ENCODE data around the gene CPSF3. TPM values are rescaled to one million over a fixed set of nuclear protein-coding genes. Genes with fewer than 3 reads are reported as not detected.

CPSF3 gene
- total RNA-seq, 1 experiment from 2014 or later, result 76.7 TPM

DNA sequence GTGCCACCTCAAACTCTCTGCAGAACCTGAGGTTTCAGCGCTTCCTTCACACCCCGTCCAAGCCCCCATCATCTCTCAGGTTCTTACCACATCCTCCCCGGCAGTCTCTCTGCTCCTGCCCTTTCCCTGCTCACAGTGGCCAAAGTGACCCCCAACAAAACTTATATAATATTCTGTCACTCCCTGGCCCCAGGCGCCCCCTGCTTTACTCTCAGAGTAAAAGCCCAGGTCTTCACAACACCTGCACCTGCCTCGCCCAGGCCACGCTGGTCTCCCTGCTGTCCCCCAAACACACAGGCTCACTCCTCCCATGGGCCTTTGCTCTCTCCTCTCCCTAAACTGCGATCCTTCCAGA, 6.5 kb upstream of the CPSF3 start:
- DNase-seq (ENCODE audit: extremely low read depth, low read depth), result no peak

DNA sequence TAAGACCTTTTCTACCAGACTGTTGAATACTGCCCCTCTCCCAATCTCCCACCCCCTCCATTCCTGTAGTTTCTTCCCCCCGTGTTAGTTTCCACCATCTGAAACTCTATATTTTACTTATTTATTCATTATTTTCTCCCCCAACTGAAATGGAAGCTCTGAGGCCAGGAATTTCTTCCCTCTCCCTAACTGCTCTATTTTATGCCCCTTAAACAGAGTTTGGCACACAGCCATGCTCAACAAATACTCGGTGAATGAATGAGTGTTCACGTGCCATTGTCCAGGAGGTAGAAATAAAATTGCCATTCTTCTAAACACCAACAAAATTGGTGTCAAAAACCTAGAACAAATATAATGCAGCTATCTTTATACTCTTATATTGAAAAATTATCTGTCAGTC, 5.7 kb upstream of the CPSF3 start:
- no peak for DNase-seq (ENCODE audit: extremely low read depth, low read depth)

DNA sequence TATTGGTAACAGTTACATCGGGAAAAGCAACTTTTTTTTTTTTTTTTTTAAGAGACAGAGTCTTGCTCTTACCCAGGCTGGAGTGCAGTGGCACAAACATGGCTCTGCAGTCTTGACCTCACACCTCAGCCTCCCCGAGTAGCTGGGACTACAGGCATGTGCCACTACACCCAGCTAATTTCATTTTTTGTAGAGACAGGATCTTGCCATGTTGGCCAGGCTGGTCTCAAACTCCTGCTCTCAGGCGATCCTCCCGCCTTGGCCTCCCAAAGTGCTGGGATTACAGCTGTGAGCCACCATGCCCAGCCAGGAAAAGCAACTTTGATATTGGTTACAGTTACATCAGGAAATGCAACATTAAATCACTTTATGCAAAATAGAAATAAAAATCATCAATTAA, 4.7 kb upstream of the CPSF3 start:
- DNase-seq (ENCODE audit: extremely low read depth, low read depth), result no peak

DNA sequence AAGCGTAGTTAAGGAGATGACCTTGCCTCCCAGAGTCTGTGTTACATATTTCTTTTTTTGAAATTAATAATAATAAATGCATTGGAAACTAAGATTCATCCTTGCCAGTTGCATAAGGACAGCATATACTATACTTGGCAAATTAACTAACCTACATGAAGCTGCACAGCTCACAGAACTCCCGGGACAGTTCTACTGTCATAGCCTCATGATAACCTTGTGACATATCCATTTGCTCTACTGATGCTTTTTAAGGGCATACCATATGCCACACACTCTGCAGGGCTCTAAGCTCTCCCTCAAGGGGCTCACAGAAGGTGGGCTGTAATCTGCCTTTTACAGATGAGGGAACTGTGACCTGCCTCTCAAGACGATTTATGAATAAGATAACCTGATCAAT, 3.9 kb upstream of the CPSF3 start:
- no peak for DNase-seq (ENCODE audit: extremely low read depth, low read depth)

DNA sequence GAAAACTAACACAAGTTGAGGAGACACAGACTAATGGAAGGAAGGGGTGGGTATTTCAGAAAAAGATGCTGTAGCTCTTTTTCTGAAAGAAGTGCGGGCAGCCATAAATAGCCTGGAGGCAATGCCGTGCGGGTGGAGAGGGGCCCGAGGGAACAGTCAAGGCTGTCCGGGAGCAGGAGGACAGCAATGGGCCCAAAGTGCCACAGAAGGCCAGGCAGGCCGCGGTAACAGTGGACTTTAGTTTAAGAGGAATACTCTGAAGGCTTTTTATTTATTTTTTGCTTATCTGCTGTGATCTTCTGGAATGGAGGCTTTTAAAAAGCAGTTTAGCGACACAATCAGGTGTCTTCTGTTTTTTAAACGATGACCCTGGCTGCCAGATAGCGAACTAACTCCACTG, 3.0 kb upstream of the CPSF3 start:
- DNase-seq (ENCODE audit: extremely low read depth, low read depth), result no peak

DNA sequence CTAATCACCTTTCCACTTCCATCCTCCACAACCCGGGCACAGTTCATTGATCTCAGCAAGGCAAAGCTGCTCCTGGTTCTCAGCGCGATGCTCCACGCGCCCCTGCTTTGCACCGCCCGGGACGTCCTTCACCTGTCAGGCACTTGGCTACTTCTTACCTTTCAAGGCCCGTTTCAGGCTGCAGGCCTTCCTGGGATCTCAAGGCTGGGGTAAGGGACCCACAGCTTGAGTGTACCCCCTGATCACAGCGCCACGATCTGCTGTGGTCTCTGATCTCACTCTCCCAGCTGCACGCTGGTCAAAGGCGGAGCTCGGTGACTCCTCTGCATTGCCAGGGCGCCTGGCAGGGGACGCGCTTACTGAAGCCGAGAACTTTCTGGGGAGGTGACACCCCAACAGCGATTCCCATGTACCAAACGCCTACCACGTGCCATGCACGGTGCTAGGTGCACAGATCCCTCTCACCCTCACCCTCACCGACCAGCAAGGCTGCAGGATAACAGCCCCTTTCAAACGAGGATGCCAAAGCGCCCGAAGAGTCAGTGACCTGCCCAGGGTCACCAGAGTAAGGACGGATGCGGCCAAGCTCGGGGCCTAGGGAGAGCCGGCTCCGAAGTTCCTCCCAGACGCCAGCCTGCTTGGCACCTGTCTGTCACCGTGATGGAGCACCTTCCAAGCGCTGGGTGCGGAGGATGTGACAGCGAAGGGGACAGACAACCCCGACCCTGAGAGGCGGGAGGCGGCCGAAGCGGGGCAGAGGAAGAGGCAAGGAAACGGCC, 944 bp upstream of the CPSF3 start:
- DNase-seq (ENCODE audit: extremely low read depth, low read depth), result no peak

DNA sequence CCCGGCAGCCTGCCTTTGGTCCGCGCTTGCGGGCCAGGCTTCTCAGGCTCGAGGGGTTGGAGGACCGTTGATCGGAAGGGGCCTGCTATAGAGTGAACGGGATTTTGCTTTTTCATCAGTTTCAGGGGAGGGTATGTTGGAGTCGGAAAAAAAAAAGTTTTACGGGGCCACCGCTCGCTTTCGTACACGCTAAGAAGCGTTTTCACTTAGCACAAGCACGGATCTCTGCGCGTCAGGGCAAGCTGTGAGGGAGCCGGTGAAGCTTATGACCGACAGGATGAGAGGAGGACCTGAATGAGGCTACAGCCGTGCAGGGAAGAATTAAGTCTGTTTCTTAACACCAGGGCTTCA, 443 bp downstream of the CPSF3 start:
- DNase-seq (ENCODE audit: extremely low read depth, low read depth), result no peak

DNA sequence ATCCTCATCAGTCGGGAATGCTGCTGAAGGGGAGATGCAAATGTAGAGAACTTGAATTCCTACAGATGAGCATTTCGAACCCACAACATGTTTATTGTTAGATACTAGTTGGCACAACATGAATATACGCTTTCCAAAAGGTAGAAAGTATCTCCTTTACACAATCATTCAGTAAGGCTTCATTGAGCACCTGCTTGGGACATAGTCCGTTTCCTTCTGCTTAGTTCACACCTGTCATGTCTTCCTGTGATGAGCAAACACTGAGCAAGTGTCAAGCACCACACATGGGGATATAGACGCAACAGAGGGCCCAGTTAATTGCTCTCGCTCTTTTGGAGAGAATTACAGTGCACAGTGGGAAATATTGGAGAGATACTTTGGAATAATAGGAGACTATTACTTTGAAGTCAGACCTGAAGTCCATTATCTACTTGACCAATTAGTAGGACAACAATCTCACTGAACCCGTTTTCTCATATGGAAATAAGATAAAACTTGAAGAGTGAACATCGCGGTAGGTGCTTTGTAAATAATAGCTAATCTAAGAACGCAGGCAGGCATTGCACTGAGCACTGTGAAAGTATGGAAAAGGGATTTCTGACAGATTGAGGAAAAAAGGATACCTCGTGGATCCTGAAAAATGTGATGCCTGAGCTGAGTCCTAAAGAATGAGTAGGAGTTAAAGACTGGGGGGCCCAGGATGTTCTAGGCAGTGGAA, 1.2 kb downstream of the CPSF3 start:
- no peak for DNase-seq (ENCODE audit: extremely low read depth, low read depth)

DNA sequence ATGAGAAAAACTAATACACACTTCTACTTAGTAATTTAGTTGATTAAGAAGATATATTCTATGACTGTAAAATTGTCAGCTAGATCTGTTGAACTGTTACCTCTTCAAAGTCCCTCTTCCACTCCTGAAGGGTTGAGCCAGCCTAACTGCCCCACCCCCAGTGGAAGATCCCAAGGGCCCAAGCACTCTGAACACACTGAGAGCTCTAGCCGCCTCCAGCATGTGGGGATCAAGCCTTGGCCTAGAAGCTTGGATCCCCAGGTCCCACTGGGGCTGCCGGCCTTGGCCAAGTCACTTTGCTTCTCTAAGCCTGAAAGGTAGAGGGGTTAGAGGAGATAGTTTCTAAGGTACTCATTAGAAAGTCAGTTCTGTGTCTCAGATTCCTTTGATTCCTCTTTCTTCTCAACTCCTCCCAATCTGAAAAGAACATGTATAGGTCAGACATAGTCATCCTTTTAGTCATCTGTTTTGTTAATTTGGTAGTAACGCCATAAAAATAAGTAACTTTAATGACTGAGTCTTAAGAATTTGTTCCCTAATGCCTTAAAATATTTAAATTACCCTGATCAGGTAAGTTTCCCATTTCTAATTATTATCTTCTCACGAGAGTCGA, 5.6 kb downstream of the CPSF3 start:
- no peak for DNase-seq (ENCODE audit: extremely low read depth, low read depth)

DNA sequence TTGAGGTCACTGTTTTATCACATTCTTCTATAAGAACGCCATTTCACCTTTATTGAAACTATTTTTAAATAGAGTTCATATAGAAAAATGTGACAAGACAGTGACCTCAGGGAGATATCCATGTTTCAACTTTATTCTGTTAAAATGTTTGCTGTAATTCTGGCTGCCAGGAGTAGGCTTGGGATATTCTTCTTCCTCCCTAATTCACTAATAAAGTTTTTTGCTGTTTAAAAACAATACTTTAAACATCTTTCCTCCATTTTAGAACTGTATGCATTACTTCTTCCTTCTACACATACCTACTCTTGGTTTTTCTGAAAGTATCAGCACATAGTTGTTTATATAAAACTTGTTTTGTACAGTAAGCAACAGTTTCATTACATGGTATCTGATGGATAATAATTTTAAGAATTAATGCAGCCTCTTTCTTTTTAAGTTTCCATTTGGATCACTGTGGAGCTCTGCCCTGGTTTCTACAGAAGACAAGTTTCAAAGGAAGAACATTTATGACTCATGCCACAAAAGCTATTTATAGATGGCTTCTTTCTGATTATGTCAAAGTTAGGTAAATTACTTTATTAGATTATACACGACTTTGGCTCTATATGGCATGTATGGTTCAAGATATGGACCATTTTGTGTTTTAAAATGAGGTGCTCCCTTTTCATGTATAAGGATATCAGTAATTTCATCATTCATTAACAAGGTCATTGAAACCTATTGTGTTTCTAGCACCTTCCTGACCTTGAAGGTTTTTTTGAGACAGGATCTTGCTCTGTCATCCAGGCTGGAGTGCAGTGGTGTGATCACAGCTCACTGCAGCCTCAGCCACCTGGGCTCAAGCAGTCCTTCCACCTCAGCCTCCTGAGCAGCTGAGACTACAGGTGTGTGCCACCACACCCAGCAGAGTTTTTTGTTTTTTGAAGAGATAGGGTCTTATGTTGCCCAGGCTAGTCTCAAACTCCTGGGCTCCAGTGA, 7.2 kb downstream of the CPSF3 start:
- DNase-seq (ENCODE audit: extremely low read depth, low read depth), result no peak

DNA sequence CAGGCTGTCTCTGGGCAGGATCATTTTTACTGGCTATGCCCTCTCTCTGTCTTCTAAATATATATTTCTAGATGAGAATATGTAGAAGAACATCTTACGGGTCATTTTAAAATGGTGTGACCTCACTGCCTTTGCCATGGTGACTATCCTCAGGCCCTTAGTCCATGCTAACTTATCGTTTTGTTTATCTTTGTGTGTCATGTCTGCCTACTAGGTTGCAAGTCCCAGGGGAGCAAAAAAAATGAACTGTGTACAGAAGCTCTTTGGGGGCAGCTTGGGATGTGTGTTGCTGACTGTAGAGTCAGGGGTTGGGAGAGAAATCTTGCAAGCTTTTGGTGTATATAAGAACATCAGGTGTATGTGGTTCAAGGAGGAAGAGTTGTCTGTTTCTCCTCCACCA, 11.0 kb downstream of the CPSF3 start:
- DNase-seq (ENCODE audit: extremely low read depth, low read depth), result no peak

DNA sequence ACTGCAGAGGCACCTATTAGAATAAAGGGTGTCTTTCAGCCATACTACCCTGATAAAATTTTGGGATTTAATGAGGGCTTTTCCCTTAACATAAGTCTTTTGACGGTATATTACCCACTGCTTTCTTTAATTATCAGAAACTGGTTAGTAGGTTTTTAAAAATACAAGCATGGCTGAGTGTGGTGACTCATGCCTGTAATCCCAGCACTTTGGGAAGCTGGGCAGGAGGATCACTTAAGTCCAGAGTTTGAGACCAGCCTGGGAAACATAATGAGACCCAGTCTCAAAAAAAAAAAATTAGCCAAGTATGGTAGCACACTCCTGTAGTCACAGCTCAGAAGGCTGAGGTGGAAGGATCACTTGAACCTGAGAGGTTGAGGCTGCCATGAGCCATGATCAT, 16.1 kb downstream of the CPSF3 start:
- no peak for DNase-seq (ENCODE audit: extremely low read depth, low read depth)

DNA sequence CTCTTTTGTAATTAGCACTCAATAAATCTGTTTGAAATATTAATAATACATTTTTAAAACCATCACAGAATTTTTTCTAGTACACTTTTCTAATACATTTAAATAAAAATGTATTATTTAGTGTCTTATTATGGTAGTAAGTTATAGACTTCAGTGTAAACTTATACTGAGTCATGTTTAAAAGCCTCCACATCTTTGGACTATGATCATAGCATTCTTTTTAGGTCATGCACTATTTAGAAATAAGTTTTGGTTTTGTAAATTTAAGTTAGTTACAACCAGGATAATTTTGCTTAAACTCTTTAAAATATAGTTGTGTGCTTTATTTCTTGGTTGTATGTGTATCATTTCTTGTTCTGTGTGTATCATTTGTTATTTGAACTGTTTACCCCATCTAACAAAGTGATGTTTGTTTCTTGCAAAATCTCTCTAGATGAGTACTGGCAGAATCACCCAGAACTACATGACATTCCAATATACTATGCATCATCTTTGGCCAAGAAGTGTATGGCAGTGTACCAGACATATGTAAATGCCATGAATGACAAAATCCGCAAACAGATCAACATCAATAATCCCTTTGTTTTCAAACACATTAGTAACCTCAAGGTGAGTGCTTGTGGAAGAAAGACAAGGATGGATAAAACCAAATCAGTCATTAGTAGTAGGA, 16.7 kb downstream of the CPSF3 start:
- no peak for DNase-seq (ENCODE audit: extremely low read depth, low read depth)

DNA sequence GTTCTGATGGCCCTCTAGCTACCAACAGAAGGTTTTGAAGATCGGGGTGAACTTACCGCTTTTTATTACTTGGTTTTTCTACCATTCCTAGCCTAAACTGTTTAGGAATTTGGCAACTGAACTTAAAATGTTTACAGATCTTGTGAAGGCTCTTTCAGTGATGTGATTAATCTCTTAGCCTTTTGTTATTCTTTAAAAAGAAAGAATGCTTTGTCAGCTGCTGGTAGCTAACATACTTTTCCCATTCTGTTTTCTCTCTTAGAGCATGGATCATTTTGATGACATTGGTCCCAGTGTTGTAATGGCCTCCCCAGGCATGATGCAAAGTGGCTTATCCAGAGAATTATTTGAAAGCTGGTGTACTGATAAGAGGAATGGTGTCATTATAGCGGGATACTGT, 18.1 kb downstream of the CPSF3 start:
- no peak for DNase-seq (ENCODE audit: extremely low read depth, low read depth)

DNA sequence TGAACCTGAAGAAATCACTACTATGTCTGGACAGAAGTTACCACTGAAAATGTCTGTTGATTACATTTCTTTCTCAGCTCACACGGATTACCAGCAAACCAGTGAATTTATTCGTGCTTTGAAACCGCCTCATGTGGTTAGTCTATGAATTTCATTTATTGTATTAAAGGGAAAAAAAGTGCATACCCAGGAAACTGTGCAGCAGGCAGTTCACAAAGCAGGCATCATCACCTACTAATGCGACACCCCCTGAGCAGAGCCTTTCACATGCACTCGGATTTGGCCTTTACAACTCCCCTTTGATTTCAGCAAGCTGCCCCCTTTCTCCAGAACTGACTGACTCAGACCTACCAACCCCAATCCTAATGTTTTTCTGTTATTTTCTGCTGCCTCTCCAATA, 20.1 kb downstream of the CPSF3 start:
- no peak for DNase-seq (ENCODE audit: extremely low read depth, low read depth)

DNA sequence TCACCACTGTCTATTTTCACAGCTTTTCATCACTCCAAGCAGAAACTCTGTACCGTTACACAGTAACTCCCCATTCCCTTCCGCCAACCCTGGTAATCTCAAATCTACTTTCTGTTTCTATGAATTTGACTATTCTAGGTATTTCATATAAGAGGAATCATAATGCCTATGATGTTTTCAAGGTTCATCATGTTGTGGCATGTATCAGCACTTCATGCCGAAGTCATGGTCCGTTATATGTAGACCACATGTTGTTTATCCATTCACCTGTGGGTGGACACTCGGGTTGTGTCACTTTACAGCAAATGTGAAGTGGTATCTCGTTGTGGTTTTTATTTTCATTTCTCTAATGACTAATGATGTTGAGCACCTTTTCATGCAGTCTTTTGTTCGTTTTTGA, 21.6 kb downstream of the CPSF3 start:
- no peak for DNase-seq (ENCODE audit: extremely low read depth, low read depth)

DNA sequence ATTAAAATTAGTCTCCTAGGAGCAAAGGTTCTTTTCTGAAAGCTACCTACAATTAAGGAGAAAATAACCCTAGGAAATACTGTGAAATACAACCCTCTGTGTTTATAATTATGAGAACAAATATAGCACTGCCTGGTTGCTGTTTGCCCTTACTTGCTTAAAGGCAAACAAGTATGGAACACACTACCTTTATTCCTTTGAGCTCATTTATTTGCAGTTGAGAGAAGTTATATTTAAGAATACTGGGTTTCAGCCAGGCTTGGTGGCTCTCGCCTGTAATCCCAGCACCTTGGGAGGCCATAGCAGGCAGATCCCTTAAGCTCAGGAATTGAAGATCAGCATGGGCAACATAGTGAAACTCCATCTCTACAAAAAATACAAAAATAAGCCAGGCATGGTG, 27.8 kb downstream of the CPSF3 start:
- DNase-seq (ENCODE audit: extremely low read depth, low read depth), result no peak

DNA sequence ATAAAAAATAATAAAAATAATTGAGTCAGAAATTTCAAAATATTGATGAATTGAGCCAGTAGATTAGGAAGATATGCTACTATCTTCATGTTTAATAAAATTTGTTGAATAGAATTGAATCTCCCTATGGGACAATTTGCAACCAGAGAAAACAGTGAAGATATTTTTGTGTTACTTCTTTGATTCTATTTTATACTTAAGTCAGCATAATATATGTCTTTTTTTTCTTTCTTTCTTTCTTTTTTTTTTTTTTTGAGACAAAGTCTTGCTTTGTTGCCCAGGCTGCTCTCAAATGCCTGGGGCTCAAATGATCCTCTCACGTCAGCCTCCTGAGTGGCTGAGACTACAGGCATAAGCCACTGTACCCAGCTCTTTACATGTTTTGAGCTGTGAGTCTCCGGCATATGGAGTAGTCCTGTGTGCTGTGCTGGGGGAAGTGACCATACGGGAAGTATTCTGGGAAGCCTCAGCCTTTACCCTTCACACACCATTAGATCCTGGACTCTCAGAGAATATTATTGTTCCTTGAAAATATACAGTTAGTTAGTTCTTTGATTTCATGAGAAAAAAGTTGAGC, 37.1 kb downstream of the CPSF3 start:
- no peak for DNase-seq (ENCODE audit: extremely low read depth, low read depth)

DNA sequence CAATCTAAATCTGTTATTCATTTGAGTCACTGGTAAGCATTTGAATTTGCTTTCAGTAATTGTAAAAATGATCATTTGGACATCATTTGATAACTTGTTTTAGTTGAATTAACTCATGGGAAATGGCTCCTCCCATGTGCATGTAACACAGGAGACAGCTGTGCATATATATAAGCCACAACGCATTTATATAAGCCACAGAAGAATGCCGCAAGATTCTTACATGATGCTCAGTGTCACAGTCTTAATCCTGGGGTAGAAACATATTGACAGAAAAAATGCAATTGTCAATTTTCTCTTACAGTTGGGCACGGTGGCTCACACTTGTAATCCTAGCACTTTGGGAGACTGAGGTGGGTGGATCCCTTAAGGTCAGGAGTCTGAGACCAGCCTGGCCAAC, 37.6 kb downstream of the CPSF3 start:
- no peak for DNase-seq (ENCODE audit: extremely low read depth, low read depth)

DNA sequence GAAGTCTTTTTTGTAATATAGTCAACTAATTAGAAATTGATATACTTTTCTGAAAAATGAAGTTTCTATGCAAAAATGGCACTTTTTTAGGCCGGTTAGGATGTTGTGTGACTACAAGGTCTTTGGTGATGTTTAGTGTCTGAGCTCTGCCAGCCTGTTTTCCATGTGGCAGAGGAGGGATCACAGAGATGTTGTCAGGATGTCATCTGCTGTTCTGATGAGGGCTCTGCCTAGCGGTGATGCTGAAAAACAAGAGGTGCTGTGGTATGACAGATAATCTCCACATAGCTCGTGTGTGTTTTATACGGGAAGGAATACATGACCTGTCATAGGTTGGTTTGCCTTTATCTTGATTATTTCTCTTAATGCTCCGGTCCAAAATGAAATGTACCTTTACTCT, 38.9 kb downstream of the CPSF3 start:
- no peak for DNase-seq (ENCODE audit: extremely low read depth, low read depth)

All from NCI-H460 (cell line).